A549 (cell line): ENCODE results near the gene USP30.

Source experiments
- POLR2AphosphoS2 ChIP-seq: conservative IDR thresholded peaks from 2 replicates; pipeline ENCODE4 v1.6.1; 2012; ENCODE audit warnings: low read length, improper control_type of control experiment, inconsistent platforms
- RARB ChIP-seq: fragments of 250-450 bp; sonication (Bioruptor Pico); IDR thresholded peaks from 2 replicates; pipeline ENCODE4 v1.8.0; 2021; ENCODE audit warnings: mild to moderate bottlenecking, moderate library complexity

GRCh38 chr12:109098183-109098604 is 45.8 kb downstream of the USP30 start:
- TF ChIP-seq RARB (CRISPR knock-in tag) (no peak), POLR2AphosphoS2 (no peak)
